Mammary epithelial cell (primary cell): ENCODE results near the gene PRKN.

Experiments
- CTCF ChIP-seq, 2 donors: IDR thresholded peaks in 1 of 2; conservative IDR thresholded peaks in 1 of 2; 2 replicates each; pipeline ENCODE4 v1.5.1; 2011 to 2012; ENCODE audit warnings: inconsistent platforms in 2 of 2, low read length in 2 of 2, mild to moderate bottlenecking in 2 of 2, control low read depth in 1 of 2, low read depth in 1 of 2; ENCODE audit not compliant: insufficient read depth in 1 of 2; ENCODE audit errors: extremely low read depth in 1 of 2
- EZH2 ChIP-seq: IDR thresholded peaks from 2 replicates; pipeline ENCODE4 v1.6.1; 2012; ENCODE audit warnings: low read length, inconsistent platforms, borderline replicate concordance

- TF ChIP-seq CTCF (conservative IDR thresholded peaks at IDR 0.05 in 1 of 2, IDR thresholded peaks at IDR 0.05 in 1 of 2; ENCODE audit: extremely low read depth in 1 of 2, insufficient read depth in 1 of 2, low read depth in 1 of 2, low read length in 2 of 2) (no peak), EZH2 (no peak)
Observed at GRCh38 chr6:162331911-162332310, 395.7 kb downstream of the PRKN start.
